PC-9 (cell line): Measurements from ENCODE around the gene PCSK1N. TPM values are rescaled to one million over a fixed set of nuclear protein-coding genes. Genes with fewer than 3 reads are reported as not detected.
A peak's percentile ranks its signal among the peaks of the same experiment; 100 is the strongest.

Experiments used
- BruUV-seq: library from RNA; stranded (reverse); fragments of 400-500 nt; replicated peaks from 2 replicates; lab custom pipeline; 2021; lab: Mats Ljungman, UMichigan
- CTCF ChIA-PET: fragments of 300-600 bp; sonication (Branson Sonifier 250); formaldehyde crosslinking; loops from one replicate; lab custom pipeline; 2022; ENCODE audit warnings: antibody characterized with exemption; lab: Charles Lee
- POLR2A ChIA-PET: fragments of 300-600 bp; sonication (Branson Sonifier 250); formaldehyde crosslinking; loops from one replicate; lab custom pipeline; 2022; ENCODE audit warnings: antibody characterized with exemption; ENCODE audit not compliant: unreplicated experiment; lab: Charles Lee
- DNase-seq, 2 experiments: peaks; one replicate each; pipeline versions ENCODE4 v3.0.0 to v3.0.0-alpha.2; 2015 to 2022; ENCODE audit warnings: mixed read lengths in 1 of 2
- H2AFZ ChIP-seq: fragments of 200-600 bp; sonication (generic); 2 replicates; pipeline ENCODE4 v1.8.1; 2017; ENCODE audit warnings: antibody characterized with exemption
- H3F3A ChIP-seq: fragments of 200-600 bp; sonication (generic); 2 replicates; pipeline ENCODE4 v1.8.1; 2017; ENCODE audit warnings: antibody characterized with exemption, mild to moderate bottlenecking, low read depth; ENCODE audit not compliant: insufficient read depth
- H3K27ac ChIP-seq: fragments of 200-600 bp; sonication (generic); 2 replicates; pipeline ENCODE4 v1.6.1; 2016; ENCODE audit warnings: mixed run types
- H3K27me3 ChIP-seq: fragments of 200-600 bp; sonication (generic); 2 replicates; pipeline ENCODE4 v1.6.1; 2016; ENCODE audit warnings: low read depth, mixed run types; ENCODE audit not compliant: insufficient read depth
- H3K36me3 ChIP-seq: fragments of 200-600 bp; sonication (generic); 2 replicates; pipeline ENCODE4 v1.6.1; 2016; ENCODE audit warnings: low read depth, mixed run types
- H3K4me1 ChIP-seq: fragments of 200-600 bp; sonication (generic); replicated peaks from 2 replicates; pipeline ENCODE4 v1.6.1; 2016; ENCODE audit warnings: mixed run types; ENCODE audit not compliant: insufficient read depth
- H3K4me2 ChIP-seq: fragments of 200-600 bp; sonication (generic); 2 replicates; pipeline ENCODE4 v1.6.1; 2017; ENCODE audit warnings: mixed run types
- H3K4me3 ChIP-seq: fragments of 200-600 bp; sonication (generic); 2 replicates; pipeline ENCODE4 v1.6.1; 2016; ENCODE audit warnings: mixed run types
- H3K79me2 ChIP-seq: fragments of 200-600 bp; sonication (generic); 2 replicates; pipeline ENCODE4 v1.6.1; 2017; ENCODE audit warnings: low read depth, mixed run types
- H3K9me2 ChIP-seq: fragments of 200-600 bp; sonication (generic); 2 replicates; pipeline ENCODE4 v1.8.1; 2017; ENCODE audit warnings: mild to moderate bottlenecking; ENCODE audit not compliant: insufficient read depth
- H3K9me3 ChIP-seq: fragments of 200-600 bp; sonication (generic); 2 replicates; pipeline ENCODE4 v1.8.1; 2016; ENCODE audit warnings: low read depth; ENCODE audit not compliant: insufficient read depth
- H4K20me1 ChIP-seq: fragments of 200-600 bp; sonication (generic); 2 replicates; pipeline ENCODE4 v1.8.1; 2017; ENCODE audit not compliant: insufficient read depth
- EZH2 ChIP-seq: fragments of 200-600 bp; sonication (generic); IDR thresholded peaks from 2 replicates; pipeline ENCODE4 v1.8.0; 2017; ENCODE audit warnings: antibody characterized with exemption, low read depth
- intact Hi-C: fragments of 100-400 bp; cut with micrococcal nuclease; formaldehyde crosslinking; loops from one replicate; pipeline ENCODE4 v1.10.0; 2022; ENCODE audit not compliant: unreplicated experiment
- total RNA-seq: library from RNA; stranded (reverse); gene quantifications from 2 replicates; pipeline ENCODE4 v1.2.3, GENCODE V29; 2021
- TF ChIP-seq, protein P1 (sequence below): fragments of 200-600 bp; sonication (generic); conservative IDR thresholded peaks from 2 replicates; pipeline ENCODE4 v1.6.1; 2017; ENCODE audit warnings: mixed run types, antibody characterized with exemption, mild to moderate bottlenecking, moderate library complexity

Gene PCSK1N
- total RNA-seq, 1 experiment from 2014 or later, result not detected

GRCh38 chrX:48785540-48786214 lies 49.7 kb downstream of the PCSK1N start:
- H3K27me3 ChIP-seq, result no peaks in the 10 kb centered on the region
- H3F3A ChIP-seq, result no peaks in the 10 kb centered on the region
- H3K4me1 ChIP-seq, result no peaks in the 10 kb centered on the region
- no peaks in the 10 kb centered on the region for H3K36me3 ChIP-seq
- no peak overlapping the region for H2AFZ ChIP-seq
- no peak for DNase-seq
- intact Hi-C loops, result no loop called here
- no peaks in the 10 kb centered on the region for H3K9me2 ChIP-seq
- no peak overlapping the region for H3K4me2 ChIP-seq
- no peak overlapping the region for H3K27ac ChIP-seq
- no peaks in the 10 kb centered on the region for H3K79me2 ChIP-seq
- BruUV-seq, result no TSS peak
- ChIA-PET POLR2A (no interaction called here), CTCF (no interaction called here)
- no peak overlapping the region for H3K4me3 ChIP-seq
- no peaks in the 10 kb centered on the region for H3K9me3 ChIP-seq
- TF ChIP-seq, protein P1, sequence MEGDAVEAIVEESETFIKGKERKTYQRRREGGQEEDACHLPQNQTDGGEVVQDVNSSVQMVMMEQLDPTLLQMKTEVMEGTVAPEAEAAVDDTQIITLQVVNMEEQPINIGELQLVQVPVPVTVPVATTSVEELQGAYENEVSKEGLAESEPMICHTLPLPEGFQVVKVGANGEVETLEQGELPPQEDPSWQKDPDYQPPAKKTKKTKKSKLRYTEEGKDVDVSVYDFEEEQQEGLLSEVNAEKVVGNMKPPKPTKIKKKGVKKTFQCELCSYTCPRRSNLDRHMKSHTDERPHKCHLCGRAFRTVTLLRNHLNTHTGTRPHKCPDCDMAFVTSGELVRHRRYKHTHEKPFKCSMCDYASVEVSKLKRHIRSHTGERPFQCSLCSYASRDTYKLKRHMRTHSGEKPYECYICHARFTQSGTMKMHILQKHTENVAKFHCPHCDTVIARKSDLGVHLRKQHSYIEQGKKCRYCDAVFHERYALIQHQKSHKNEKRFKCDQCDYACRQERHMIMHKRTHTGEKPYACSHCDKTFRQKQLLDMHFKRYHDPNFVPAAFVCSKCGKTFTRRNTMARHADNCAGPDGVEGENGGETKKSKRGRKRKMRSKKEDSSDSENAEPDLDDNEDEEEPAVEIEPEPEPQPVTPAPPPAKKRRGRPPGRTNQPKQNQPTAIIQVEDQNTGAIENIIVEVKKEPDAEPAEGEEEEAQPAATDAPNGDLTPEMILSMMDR, result no peak
- no peak for TF ChIP-seq EZH2
- H4K20me1 ChIP-seq, result no peaks in the 10 kb centered on the region

- no peak for TF ChIP-seq EZH2
- TF ChIP-seq, protein P1, result no peak
- no peaks in the 10 kb centered on the region for H3K79me2 ChIP-seq
- H3K27me3 ChIP-seq, result no peaks in the 10 kb centered on the region
- H3K4me1 ChIP-seq, result no peaks in the 10 kb centered on the region
- no peak overlapping the region for H3K27ac ChIP-seq
- H3K4me3 ChIP-seq, result no peak overlapping the region
- no peak overlapping the region for H2AFZ ChIP-seq
- no peak overlapping the region for H3K4me2 ChIP-seq
- BruUV-seq, result no TSS peak
- no peaks in the 10 kb centered on the region for H3K9me3 ChIP-seq
- H4K20me1 ChIP-seq, result no peaks in the 10 kb centered on the region
- H3K9me2 ChIP-seq, result no peaks in the 10 kb centered on the region
- H3K36me3 ChIP-seq, result no peaks in the 10 kb centered on the region
- POLR2A ChIA-PET, result no interaction called here
- intact Hi-C loops, result no loop called here
- no peaks in the 10 kb centered on the region for H3F3A ChIP-seq
- DNase-seq, result peak in 1 of 2 experiments; percentile 24
- CTCF ChIA-PET, result no interaction called here
Observed at GRCh38 chrX:48785186-48785539, 50.2 kb downstream of the PCSK1N start.

GRCh38 chrX:48784726-48785125 lies 50.7 kb downstream of the PCSK1N start:
- no peaks in the 10 kb centered on the region for H3K79me2 ChIP-seq
- no peaks in the 10 kb centered on the region for H4K20me1 ChIP-seq
- no peak overlapping the region for H3K27ac ChIP-seq
- no peaks in the 10 kb centered on the region for H3K9me3 ChIP-seq
- DNase-seq, result no peak
- no peak overlapping the region for H3K4me3 ChIP-seq
- H3K36me3 ChIP-seq, result no peaks in the 10 kb centered on the region
- no TSS peak for BruUV-seq
- no peaks in the 10 kb centered on the region for H3K27me3 ChIP-seq
- no peaks in the 10 kb centered on the region for H3K4me1 ChIP-seq
- no peaks in the 10 kb centered on the region for H3K9me2 ChIP-seq
- intact Hi-C loops, result no loop called here
- CTCF ChIA-PET, result no interaction called here
- no peak overlapping the region for H2AFZ ChIP-seq
- POLR2A ChIA-PET, result no interaction called here
- H3F3A ChIP-seq, result no peaks in the 10 kb centered on the region
- TF ChIP-seq, protein P1, result no peak
- TF ChIP-seq EZH2, result no peak
- no peak overlapping the region for H3K4me2 ChIP-seq
